OCI-LY3 (cell line): Measurements from ENCODE around the gene PAN3.
A peak's percentile ranks its signal among the peaks of the same experiment; 100 is the strongest.

ENCODE experiments used
- H2AFZ ChIP-seq: fragments of 200-600, 300-600 bp; shearing (Covaris generic); 2 replicates; pipeline ENCODE4 v1.6.0; 2014; ENCODE audit warnings: antibody characterized with exemption, low read depth, low read length
- H3K27ac ChIP-seq: fragments of 200-600, 300-600 bp; sonication (generic); 2 replicates; pipeline ENCODE4 v1.5.1; 2014; ENCODE audit warnings: mild to moderate bottlenecking, low read length, moderate library complexity, mixed read lengths
- H3K27me3 ChIP-seq: fragments of 200-600, 300-600 bp; sonication (generic); 2 replicates; pipeline ENCODE4 v1.6.1; 2014; ENCODE audit warnings: low read depth, low read length, mixed read lengths
- H3K36me3 ChIP-seq: fragments of 200-600, 300-600 bp; sonication (generic); replicated peaks from 2 replicates; pipeline ENCODE3; 2014; ENCODE audit warnings: low read depth, low read length, mixed read lengths
- H3K4me1 ChIP-seq: fragments of 300-600, 200-600 bp; sonication (generic); 2 replicates; pipeline ENCODE4 v1.6.1; 2014; ENCODE audit warnings: low read length, mixed read lengths
- H3K4me2 ChIP-seq: fragments of 200-600, 300-600 bp; sonication (generic); 2 replicates; pipeline ENCODE4 v1.6.1; 2014; ENCODE audit warnings: low read length, mixed read lengths
- H3K4me3 ChIP-seq: fragments of 300-600, 200-600 bp; sonication (generic); 2 replicates; pipeline ENCODE4 v1.5.1; 2014; ENCODE audit warnings: antibody characterized with exemption, mild to moderate bottlenecking, low read length, moderate library complexity
- H3K79me2 ChIP-seq: fragments of 300-600, 200-600 bp; shearing (Covaris generic); 2 replicates; pipeline ENCODE4 v1.6.1; 2014; ENCODE audit warnings: mild to moderate bottlenecking, low read length, mixed read lengths
- H3K9ac ChIP-seq: fragments of 300-600, 200-600 bp; shearing (Covaris generic); 2 replicates; pipeline ENCODE4 v1.6.0; 2014; ENCODE audit warnings: mild to moderate bottlenecking, low read length, moderate library complexity
- H3K9me3 ChIP-seq: fragments of 200-600, 300-600 bp; shearing (Covaris generic); 2 replicates; pipeline ENCODE4 v1.6.1; 2014; ENCODE audit warnings: low read length, mixed read lengths; ENCODE audit not compliant: insufficient read depth
- H4K20me1 ChIP-seq: fragments of 200-600, 300-600 bp; sonication (generic); 2 replicates; pipeline ENCODE4 v1.6.1; 2016; ENCODE audit warnings: low read length, mixed read lengths; ENCODE audit not compliant: insufficient read depth
- EZH2phosphoT487 ChIP-seq: fragments of 200-600 bp; shearing (Covaris generic); IDR thresholded peaks from 2 replicates; pipeline ENCODE4 v1.6.1; 2018; ENCODE audit warnings: antibody characterized with exemption, mixed run types, low read depth
- TF ChIP-seq, protein P1 (sequence below): fragments of 200-600, 300-600 bp; sonication (generic); IDR thresholded peaks from 2 replicates; pipeline ENCODE4 v1.5.1; 2014; ENCODE audit warnings: antibody characterized with exemption, low read length, low read depth

PAN3 gene

GRCh38 chr13:28129911-28130693, 8.2 kb upstream of the PAN3 start:
- H2AFZ ChIP-seq: no peak overlapping the region
- H3K4me1 ChIP-seq: no peaks in the 10 kb centered on the region
- H3K27me3 ChIP-seq: no peaks in the 10 kb centered on the region
- H3K4me3 ChIP-seq: no peak overlapping the region
- H4K20me1 ChIP-seq: no peaks in the 10 kb centered on the region
- H3K36me3 ChIP-seq: no peaks in the 10 kb centered on the region
- TF ChIP-seq, protein P1, sequence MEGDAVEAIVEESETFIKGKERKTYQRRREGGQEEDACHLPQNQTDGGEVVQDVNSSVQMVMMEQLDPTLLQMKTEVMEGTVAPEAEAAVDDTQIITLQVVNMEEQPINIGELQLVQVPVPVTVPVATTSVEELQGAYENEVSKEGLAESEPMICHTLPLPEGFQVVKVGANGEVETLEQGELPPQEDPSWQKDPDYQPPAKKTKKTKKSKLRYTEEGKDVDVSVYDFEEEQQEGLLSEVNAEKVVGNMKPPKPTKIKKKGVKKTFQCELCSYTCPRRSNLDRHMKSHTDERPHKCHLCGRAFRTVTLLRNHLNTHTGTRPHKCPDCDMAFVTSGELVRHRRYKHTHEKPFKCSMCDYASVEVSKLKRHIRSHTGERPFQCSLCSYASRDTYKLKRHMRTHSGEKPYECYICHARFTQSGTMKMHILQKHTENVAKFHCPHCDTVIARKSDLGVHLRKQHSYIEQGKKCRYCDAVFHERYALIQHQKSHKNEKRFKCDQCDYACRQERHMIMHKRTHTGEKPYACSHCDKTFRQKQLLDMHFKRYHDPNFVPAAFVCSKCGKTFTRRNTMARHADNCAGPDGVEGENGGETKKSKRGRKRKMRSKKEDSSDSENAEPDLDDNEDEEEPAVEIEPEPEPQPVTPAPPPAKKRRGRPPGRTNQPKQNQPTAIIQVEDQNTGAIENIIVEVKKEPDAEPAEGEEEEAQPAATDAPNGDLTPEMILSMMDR: no peak
- TF ChIP-seq EZH2phosphoT487: no peak
- no peak overlapping the region for H3K4me2 ChIP-seq
- H3K27ac ChIP-seq: no peak overlapping the region
- H3K9me3 ChIP-seq: no peaks in the 10 kb centered on the region
- H3K79me2 ChIP-seq: no peaks in the 10 kb centered on the region
- H3K9ac ChIP-seq: no peak overlapping the region

GRCh38 chr13:28131646-28132045, 6.7 kb upstream of the PAN3 start:
- no peaks in the 10 kb centered on the region for H3K36me3 ChIP-seq
- no peak overlapping the region for H2AFZ ChIP-seq
- peaks cover 5% of the 10 kb centered on the region; the same call in 1 of the 2 replicates for H3K79me2 ChIP-seq
- no peaks in the 10 kb centered on the region for H3K27me3 ChIP-seq
- H3K9ac ChIP-seq: no peak overlapping the region
- no peak overlapping the region for H3K4me3 ChIP-seq
- H3K9me3 ChIP-seq: no peaks in the 10 kb centered on the region
- H4K20me1 ChIP-seq: no peaks in the 10 kb centered on the region
- no peak overlapping the region for H3K4me2 ChIP-seq
- TF ChIP-seq, protein P1: no peak
- TF ChIP-seq EZH2phosphoT487: no peak
- H3K27ac ChIP-seq: no peak overlapping the region
- peaks cover under 1% of the 10 kb centered on the region; the same call in 1 of the 2 replicates for H3K4me1 ChIP-seq

DNA sequence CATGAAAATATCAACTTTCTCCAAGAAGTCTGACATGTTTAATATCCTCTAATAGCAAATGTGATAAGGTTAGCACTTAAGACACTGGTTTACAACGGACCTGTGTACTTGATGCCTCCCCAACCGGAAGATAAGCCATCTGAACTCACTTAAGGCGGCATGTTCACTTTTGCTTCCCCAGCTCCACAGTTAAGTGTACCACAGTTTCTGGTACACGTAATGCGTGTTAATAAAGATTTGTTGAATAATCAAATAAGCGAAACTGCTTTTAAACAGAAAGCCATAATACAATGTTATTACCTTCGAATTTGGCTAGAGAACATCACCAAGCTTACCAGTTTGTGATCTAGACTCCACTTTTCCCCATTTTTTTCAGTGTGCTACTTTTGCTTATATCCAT, 1.4 kb upstream of the PAN3 start:
- peaks cover 15% of the 10 kb centered on the region for H3K4me1 ChIP-seq
- no peaks in the 10 kb centered on the region for H3K36me3 ChIP-seq
- H3K4me3 ChIP-seq: peak overlapping the region; percentile 86
- H3K4me2 ChIP-seq: peak overlapping the region; percentile 89
- H4K20me1 ChIP-seq: peaks cover 22% of the 10 kb centered on the region
- H3K27me3 ChIP-seq: no peaks in the 10 kb centered on the region
- TF ChIP-seq, protein P1: no peak
- TF ChIP-seq EZH2phosphoT487: no peak
- no peaks in the 10 kb centered on the region for H3K9me3 ChIP-seq
- no peak overlapping the region for H2AFZ ChIP-seq
- H3K9ac ChIP-seq: peak overlapping the region; percentile 89
- peaks cover 52% of the 10 kb centered on the region for H3K79me2 ChIP-seq
- H3K27ac ChIP-seq: peak overlapping the region; percentile 88

DNA sequence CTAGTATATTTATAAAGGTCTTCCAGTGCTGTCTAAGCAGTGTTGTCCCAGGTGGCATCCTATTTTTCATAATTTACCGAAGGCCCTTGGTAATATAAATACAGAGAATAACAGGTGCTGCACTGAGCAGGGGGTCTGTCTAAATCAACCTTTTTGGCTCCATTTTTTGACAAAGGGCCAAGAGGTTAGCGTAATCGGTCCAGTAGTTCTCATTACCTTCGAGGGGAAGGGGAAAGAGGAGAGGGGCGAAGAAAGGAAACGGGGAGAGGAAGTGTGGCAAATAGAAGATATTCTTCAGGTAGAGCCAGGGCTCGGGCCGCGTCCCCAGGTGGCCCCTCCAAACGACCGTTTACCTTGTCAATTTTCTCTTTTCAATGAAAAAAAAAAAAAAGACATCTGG, 749 bp upstream of the PAN3 start:
- H3K9ac ChIP-seq: peak overlapping the region; percentile 89
- H3K9me3 ChIP-seq: no peaks in the 10 kb centered on the region
- peaks cover 59% of the 10 kb centered on the region for H3K79me2 ChIP-seq
- no peaks in the 10 kb centered on the region for H3K27me3 ChIP-seq
- H3K4me1 ChIP-seq: peaks cover 15% of the 10 kb centered on the region
- H3K4me3 ChIP-seq: peak overlapping the region; percentile 86
- H3K4me2 ChIP-seq: peak overlapping the region; percentile 89
- peak overlapping the region; percentile 1; the same call in 1 of the 2 replicates for H2AFZ ChIP-seq
- peaks cover 29% of the 10 kb centered on the region for H4K20me1 ChIP-seq
- TF ChIP-seq, protein P1: no peak
- TF ChIP-seq EZH2phosphoT487: no peak
- peak overlapping the region; percentile 88 for H3K27ac ChIP-seq
- no peaks in the 10 kb centered on the region for H3K36me3 ChIP-seq
